Anterior cingulate cortex (tissue), 58 donors: ENCODE results near the gene FMO1.
"Not testable (repeated sequence)": the region's sequence is repeated elsewhere in the genome, so short reads cannot be mapped to it uniquely, and the experiment has no call there.

Experiments used
- DNase-seq, 58 donors: peaks; one replicate each; lab custom pipeline; 2025; lab: John Stamatoyannopoulos, UW

Gene FMO1

DNA sequence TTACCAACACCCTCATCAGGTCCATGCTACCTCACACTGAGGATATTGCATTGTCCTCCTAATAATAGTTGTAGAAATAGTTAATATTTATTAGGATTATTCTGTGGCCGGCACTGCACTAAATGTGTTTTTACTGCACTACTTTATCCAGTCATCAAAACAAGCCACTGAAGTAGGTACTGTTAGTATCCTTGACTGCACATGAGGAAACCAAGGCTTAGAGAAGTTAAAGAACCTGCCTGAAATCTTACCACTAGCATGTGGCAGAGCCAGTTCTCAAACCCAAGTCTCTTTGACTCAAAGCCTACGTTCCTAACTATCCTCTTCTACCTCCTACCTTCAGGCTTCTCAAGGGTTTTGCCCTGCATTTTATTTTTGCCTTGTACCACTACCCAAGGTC is 30.9 kb downstream of the FMO1 start:
- DNase-seq: no peak

GRCh38 chr1:171279678-171280077 is 31.4 kb downstream of the FMO1 start:
- DNase-seq: no peak

DNA sequence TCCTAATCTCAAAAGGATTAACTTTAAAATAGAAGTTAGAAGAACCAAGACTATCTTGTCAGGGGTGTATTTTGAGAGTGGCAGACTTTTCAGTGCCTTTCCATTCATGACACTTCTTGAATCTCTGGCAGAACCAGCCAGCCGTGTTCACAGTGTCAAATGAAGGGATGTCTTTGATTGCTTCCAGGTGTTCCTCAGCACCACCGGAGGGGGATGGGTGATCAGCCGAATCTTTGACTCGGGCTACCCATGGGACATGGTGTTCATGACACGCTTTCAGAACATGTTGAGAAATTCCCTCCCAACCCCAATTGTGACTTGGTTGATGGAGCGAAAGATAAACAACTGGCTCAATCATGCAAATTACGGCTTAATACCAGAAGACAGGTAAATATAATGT is 32.3 kb downstream of the FMO1 start:
- no peak for DNase-seq

DNA sequence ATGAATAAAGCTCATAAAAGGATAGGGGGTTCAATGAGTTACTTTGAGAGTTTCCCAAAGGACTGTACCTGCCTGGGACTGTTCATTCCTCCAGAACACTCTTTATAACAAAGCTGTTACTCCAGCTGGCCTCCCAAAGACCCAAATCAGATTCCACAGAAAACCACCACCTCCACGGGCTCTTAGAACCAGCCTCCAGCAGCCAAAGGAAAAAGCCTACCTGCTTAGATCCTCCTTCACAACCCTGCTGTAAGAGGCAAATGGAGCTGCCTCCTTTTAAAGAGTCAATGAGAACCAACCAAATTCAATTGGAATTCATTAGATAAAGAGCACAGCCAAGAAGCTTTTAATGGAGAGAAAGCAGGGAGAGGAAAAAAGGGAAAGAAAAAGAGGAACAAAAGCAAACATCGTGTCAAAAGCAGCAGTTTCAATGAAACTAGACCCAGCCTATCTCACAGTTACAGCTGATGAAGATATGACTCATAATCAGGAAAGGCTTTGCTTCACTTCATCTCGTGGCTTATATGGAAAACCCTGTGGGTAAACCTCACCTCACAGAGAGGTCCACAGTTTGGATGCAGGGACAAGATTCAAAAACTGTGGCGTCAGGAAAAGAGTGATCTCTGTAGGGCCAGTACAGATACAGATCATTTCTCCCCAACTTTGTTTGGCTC is 37.9 kb downstream of the FMO1 start:
- DNase-seq: no peak

DNA sequence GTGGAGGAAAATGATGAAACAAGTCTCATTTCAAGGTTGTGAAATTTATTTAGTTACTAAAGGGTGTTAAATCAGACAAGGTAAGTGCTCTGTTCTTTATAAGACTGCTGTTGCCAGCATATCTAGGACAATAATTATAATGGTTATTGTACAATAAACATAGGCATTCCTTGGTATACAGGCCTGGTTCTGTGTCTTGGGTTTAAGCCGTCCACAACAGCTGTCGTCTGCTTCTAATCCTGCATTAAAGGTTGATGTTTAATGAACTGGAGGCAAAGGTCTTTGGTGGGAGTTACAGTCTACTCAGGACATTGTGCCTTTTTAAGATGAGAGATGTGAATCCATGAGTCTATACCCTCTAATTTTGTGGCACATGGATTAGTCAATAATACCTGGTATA is 42.3 kb downstream of the FMO1 start:
- DNase-seq: no peak

- DNase-seq: no peak
Measured at GRCh38 chr1:171292799-171293198, 44.5 kb downstream of the FMO1 start.

GRCh38 chr1:171295383-171295782 is 47.1 kb downstream of the FMO1 start:
- DNase-seq: not testable (repeated sequence)

GRCh38 chr1:171295821-171296220 is 47.5 kb downstream of the FMO1 start:
- DNase-seq: no peak

- no peak for DNase-seq
Measured at GRCh38 chr1:171296897-171297296, 48.6 kb downstream of the FMO1 start.

GRCh38 chr1:171298696-171299095 is 50.4 kb downstream of the FMO1 start:
- no peak for DNase-seq

DNA sequence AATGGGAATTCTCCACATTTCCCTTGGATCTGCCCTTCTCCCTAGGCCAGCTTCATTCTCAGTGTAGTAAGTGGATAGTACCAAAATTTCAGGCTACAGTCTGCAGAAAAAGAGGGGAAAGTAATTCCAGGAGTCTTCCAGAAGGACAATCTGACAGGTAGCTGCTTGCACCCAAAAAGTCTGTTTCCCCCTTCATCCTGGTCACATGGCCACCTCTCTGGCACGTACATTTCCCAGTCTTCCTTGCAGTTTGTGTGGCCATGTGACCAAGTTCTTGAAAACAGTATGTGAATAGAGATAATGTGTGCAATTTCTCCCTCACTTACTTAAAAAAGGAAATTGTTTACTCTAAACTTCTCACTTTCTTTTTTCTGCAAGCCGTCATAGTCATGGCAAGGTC is 51.0 kb downstream of the FMO1 start:
- DNase-seq: no peak

- no peak for DNase-seq
Measured at GRCh38 chr1:171300401-171300800, 52.1 kb downstream of the FMO1 start.

DNA sequence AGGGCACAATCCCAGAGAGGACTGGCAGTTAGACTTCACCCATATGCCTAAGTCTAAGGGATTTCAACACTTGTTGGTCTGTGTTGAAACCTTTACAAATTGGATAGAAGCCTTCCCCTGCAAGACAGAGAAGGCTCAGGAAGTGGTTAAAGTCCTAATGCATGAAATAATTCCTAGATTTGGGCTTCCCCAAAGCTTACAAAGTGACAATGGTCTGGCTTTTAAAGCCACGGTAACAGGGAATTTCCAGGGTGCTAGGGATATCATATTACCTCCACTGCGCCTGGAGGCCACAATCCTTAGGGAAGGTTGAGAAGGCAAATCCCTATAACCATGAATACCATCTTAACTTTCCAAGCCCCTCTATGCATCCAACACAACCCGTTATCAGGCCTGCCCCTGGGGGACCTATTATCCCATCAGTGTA is 62.4 kb downstream of the FMO1 start:
- DNase-seq: no peak

- DNase-seq: no peak
Measured at GRCh38 chr1:171311771-171312558, 63.7 kb downstream of the FMO1 start.

- DNase-seq: no peak
Measured at GRCh38 chr1:171313319-171313834, 65.1 kb downstream of the FMO1 start.

DNA sequence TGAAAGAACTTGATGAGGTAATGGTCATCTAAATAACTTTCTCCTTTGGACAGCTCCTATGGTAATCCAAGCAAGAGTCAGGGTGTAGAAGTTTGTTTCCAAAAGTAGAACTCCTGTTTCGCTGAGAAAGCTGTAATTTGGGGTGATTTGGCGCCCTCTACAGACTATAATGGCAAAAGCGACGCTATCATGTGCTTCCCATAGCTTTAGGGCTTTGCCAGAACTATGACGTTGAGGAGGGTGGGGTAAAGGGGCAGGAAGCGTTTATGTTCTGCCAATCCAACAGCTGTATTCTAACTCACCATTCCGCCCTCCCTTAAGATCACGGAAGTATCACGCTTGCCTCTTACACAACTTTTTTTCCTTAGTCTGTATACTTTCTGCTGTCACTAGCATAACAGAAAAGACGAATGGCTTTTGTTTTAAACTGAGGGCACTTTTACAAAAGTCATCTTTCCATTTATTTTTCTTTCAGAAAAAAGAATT is 65.6 kb downstream of the FMO1 start, which contains the start of gene FMO4:
Gene FMO4 (plus strand): TSS at position 349 of the 486 bp plus-strand sequence. CDS start 5,643 bp downstream, outside the sequence.
- DNase-seq: peak in 55 of 58 donors; percentile 4 to 93 (median 66)

GRCh38 chr1:171329251-171329650 is 81.0 kb downstream of the FMO1 start:
- no peak for DNase-seq

DNA sequence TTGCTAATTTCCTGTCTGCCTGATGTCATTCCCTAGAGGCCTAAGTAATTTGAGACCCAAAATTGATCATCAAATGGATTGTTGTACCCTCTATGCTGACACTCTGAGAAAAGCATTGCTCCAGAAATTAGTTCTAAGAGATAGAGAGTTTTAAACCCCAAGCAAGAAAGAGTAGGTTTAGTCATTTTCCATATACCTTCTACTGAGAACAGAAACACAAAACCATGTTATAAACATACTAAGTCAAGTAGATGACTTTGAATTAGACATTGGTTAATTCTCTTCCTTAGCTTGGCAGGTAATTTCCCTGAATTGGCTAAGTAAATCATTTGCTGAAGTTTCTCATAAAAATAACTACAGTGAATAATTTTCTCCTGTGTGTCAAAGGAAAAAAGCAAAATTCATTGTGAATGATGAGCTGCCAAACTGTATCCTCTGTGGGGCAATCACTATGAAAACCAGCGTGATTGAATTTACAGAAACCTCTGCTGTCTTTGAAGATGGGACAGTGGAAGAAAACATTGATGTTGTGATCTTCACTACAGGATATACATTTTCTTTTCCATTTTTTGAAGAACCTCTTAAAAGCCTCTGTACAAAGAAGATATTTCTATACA is 85.8 kb downstream of the FMO1 start:
- no peak for DNase-seq
